HEK293 (cell line): Measurements from ENCODE around the gene PKD2.

Experiments
- AEBP2 ChIP-seq: fragments of 450-650 bp; formaldehyde crosslinking; IDR thresholded peaks from 2 replicates; pipeline ENCODE4 v1.5.1; 2016; ENCODE audit warnings: missing biosample characterization, missing genetic modification characterization, borderline replicate concordance
- CTCF ChIP-seq: fragments of 450-650 bp; formaldehyde crosslinking; IDR thresholded peaks from 2 replicates; pipeline ENCODE4 v1.5.1; 2016; ENCODE audit warnings: missing biosample characterization, missing genetic modification characterization
- KLF9 ChIP-seq: fragments of 450-650 bp; formaldehyde crosslinking; IDR thresholded peaks from 2 replicates; pipeline ENCODE4 v1.5.1; 2016; ENCODE audit warnings: missing biosample characterization, missing genetic modification characterization, low read depth
- MZF1 ChIP-seq: fragments of 450-650 bp; formaldehyde crosslinking; IDR thresholded peaks from 2 replicates; pipeline ENCODE4 v1.5.1; 2017; ENCODE audit warnings: missing biosample characterization, missing genetic modification characterization, borderline replicate concordance
- OVOL3 ChIP-seq: fragments of 450-650 bp; formaldehyde crosslinking; IDR thresholded peaks from 2 replicates; pipeline ENCODE4 v1.5.1; 2016; ENCODE audit warnings: missing biosample characterization, missing genetic modification characterization
- REST ChIP-seq: fragments of 450-650 bp; formaldehyde crosslinking; IDR thresholded peaks from 2 replicates; pipeline ENCODE4 v1.5.1; 2016; ENCODE audit warnings: missing biosample characterization, missing genetic modification characterization
- YY1 ChIP-seq: fragments of 450-650 bp; formaldehyde crosslinking; IDR thresholded peaks from 2 replicates; pipeline ENCODE4 v1.5.1; 2018; ENCODE audit warnings: missing biosample characterization, missing genetic modification characterization
- ZBTB26 ChIP-seq: fragments of 450-650 bp; formaldehyde crosslinking; optimal IDR thresholded peaks from 2 replicates; pipeline ENCODE3; 2016; ENCODE audit warnings: missing biosample characterization, mild to moderate bottlenecking, missing genetic modification characterization
- ZFP3 ChIP-seq: fragments of 450-650 bp; formaldehyde crosslinking; IDR thresholded peaks from 2 replicates; pipeline ENCODE4 v1.5.1; 2016; ENCODE audit warnings: low read depth, missing biosample characterization, missing genetic modification characterization
- ZNF155 ChIP-seq: fragments of 450-650 bp; formaldehyde crosslinking; IDR thresholded peaks from 2 replicates; pipeline ENCODE4 v1.5.1; 2016; ENCODE audit warnings: missing biosample characterization, missing genetic modification characterization
- ZNF174 ChIP-seq: fragments of 450-650 bp; formaldehyde crosslinking; IDR thresholded peaks from 2 replicates; pipeline ENCODE4 v1.5.0; 2017; ENCODE audit warnings: missing biosample characterization, mild to moderate bottlenecking, missing genetic modification characterization
- ZNF24 ChIP-seq: fragments of 450-650 bp; formaldehyde crosslinking; IDR thresholded peaks from 2 replicates; pipeline ENCODE4 v1.5.1; 2016; ENCODE audit warnings: missing biosample characterization, missing genetic modification characterization
- ZNF292 ChIP-seq: fragments of 450-650 bp; formaldehyde crosslinking; IDR thresholded peaks from 2 replicates; pipeline ENCODE4 v1.5.1; 2016; ENCODE audit warnings: low read depth, missing biosample characterization, missing genetic modification characterization, borderline replicate concordance

- TF ChIP-seq ZNF24 (tag by site-specific recombination) (no peak), CTCF (no peak), MZF1 (tag by site-specific recombination) (no peak), ZNF174 (tag by site-specific recombination) (no peak), OVOL3 (tag by site-specific recombination) (no peak), ZFP3 (tag by site-specific recombination) (no peak), ZNF155 (tag by site-specific recombination) (no peak), KLF9 (no peak), AEBP2 (tag by site-specific recombination) (no peak), ZNF292 (tag by site-specific recombination) (no peak), REST (tag by site-specific recombination) (no peak), YY1 (no peak), ZBTB26 (tag by site-specific recombination) (no peak)
Observed at GRCh38 chr4:88014386-88014905, 7.0 kb downstream of the PKD2 start.
